A673 (cell line): Measurements from ENCODE around the gene DSTN. TPM values are rescaled to one million over a fixed set of nuclear protein-coding genes. Genes with fewer than 3 reads are reported as not detected.

Experiments used
- BruUV-seq: library from RNA; stranded (reverse); fragments of 400-500 nt; replicated peaks from 2 replicates; lab custom pipeline; 2021; lab: Mats Ljungman, UMichigan
- CTCF ChIA-PET: fragments of 300-600 bp; sonication (Branson Sonifier 250); formaldehyde crosslinking; loops from one replicate; lab custom pipeline; 2022; ENCODE audit warnings: antibody characterized with exemption; lab: Charles Lee
- POLR2A ChIA-PET: fragments of 300-600 bp; sonication (Branson Sonifier 250); formaldehyde crosslinking; loops from one replicate; lab custom pipeline; 2022; ENCODE audit warnings: antibody characterized with exemption; ENCODE audit not compliant: low non-redundant PET; lab: Charles Lee
- DNase-seq: peaks from one replicate; pipeline ENCODE4 v3.0.0-alpha.2; 2015; ENCODE audit warnings: low spot score
- H3K27ac ChIP-seq: fragments of 200-600 bp; sonication (generic); 2 replicates; pipeline ENCODE4 v1.5.1; 2016; ENCODE audit warnings: mixed run types, low read depth, mild to moderate bottlenecking, mixed read lengths, antibody characterized with exemption, low read length; ENCODE audit not compliant: poor library complexity, severe bottlenecking
- H3K27me3 ChIP-seq: fragments of 200-600 bp; sonication (generic); replicated peaks from 2 replicates; pipeline ENCODE4 v1.6.1; 2017; ENCODE audit warnings: mixed run types, low read depth, mild to moderate bottlenecking, mixed read lengths, antibody characterized with exemption, low read length; ENCODE audit not compliant: insufficient read depth, poor library complexity
- H3K36me3 ChIP-seq: fragments of 200-600 bp; sonication (generic); 2 replicates; pipeline ENCODE4 v1.6.1; 2016; ENCODE audit warnings: mixed run types, mild to moderate bottlenecking, mixed read lengths, antibody characterized with exemption, low read length; ENCODE audit not compliant: insufficient read depth, poor library complexity, severe bottlenecking
- H3K4me1 ChIP-seq: fragments of 200-600 bp; sonication (generic); 2 replicates; pipeline ENCODE4 v1.6.1; 2017; ENCODE audit warnings: mixed run types, mild to moderate bottlenecking, mixed read lengths, antibody characterized with exemption, low read length; ENCODE audit not compliant: insufficient read depth, poor library complexity, severe bottlenecking
- H3K4me3 ChIP-seq: fragments of 200-600 bp; sonication (generic); 2 replicates; pipeline ENCODE4 v1.5.1; 2016; ENCODE audit warnings: low read depth, mixed run types, mild to moderate bottlenecking, mixed read lengths, low read length; ENCODE audit not compliant: poor library complexity, severe bottlenecking
- H3K9me3 ChIP-seq: fragments of 200-600 bp; sonication (generic); 2 replicates; pipeline ENCODE4 v1.6.1; 2016; ENCODE audit warnings: mixed run types, low read depth, mild to moderate bottlenecking, mixed read lengths, antibody characterized with exemption, low read length; ENCODE audit not compliant: poor library complexity, severe bottlenecking
- CTCF ChIP-seq: fragments of 300-800, 200-600 bp; sonication (generic); conservative IDR thresholded peaks from 2 replicates; pipeline ENCODE4 v1.5.1; 2017; ENCODE audit warnings: low read depth, mild to moderate bottlenecking, antibody characterized with exemption, low read length, moderate library complexity, mixed read lengths
- EZH2 ChIP-seq: fragments of 200-600 bp; sonication (generic); IDR thresholded peaks from 2 replicates; pipeline ENCODE4 v1.6.1; 2017; ENCODE audit warnings: borderline replicate concordance, low read depth, mild to moderate bottlenecking, mixed read lengths, antibody characterized with exemption, low read length; ENCODE audit not compliant: poor library complexity, severe bottlenecking
- intact Hi-C: fragments of 100-400 bp; cut with micrococcal nuclease; formaldehyde crosslinking; loops from one replicate; pipeline ENCODE4 v1.10.0; 2022; ENCODE audit not compliant: unreplicated experiment
- total RNA-seq: library from RNA; stranded (reverse); gene quantifications from 2 replicates; pipeline ENCODE4 v1.2.3, GENCODE V29; 2021

DSTN gene
- total RNA-seq, 1 experiment from 2014 or later: 159 TPM

DNA sequence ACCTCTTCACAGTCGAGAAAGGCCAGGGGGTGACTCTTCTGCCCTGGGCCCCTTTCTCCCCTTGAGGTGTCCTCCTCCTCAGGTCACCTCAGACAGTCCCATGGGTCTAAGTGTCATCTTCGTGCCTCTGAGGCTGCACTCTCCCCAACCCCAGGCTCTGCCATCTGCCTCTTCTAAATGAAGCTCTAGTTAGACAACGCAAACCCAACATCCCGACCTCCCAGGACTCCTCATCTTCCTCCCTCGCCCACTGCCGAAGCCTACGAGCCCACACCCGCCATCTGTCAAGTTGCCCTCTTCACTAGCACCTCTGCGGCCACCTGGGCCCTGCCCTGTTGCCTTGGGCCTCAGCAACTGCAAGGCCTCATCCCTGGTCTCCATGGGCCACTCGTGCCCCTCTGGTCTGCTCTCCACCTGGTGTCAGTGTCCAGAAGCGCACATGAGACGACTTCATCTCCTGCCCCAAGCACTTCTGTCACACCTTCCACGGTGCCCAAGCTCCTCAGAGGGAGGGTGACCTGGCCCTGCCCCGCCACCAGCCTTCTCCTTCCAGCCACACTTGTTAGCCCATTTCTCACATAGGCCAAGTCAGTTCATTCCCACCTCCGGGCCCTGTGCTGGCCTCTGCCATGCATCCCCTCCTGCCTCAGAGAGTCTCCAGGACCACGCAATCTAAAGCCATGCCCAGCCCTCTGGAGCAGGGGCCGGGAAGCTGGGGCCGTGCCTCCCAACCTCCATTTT is 58.4 kb downstream of the DSTN start:
- Histone ChIP-seq H3K4me3 (no peak overlapping the region), H3K27ac (no peak overlapping the region), H3K9me3 (no peaks in the 10 kb centered on the region), H3K4me1 (no peaks in the 10 kb centered on the region), H3K36me3 (peaks cover 8% of the 10 kb centered on the region), H3K27me3 (no peaks in the 10 kb centered on the region)
- intact Hi-C loops: no loop called here
- DNase-seq: no peak
- no TSS peak for BruUV-seq
- POLR2A ChIA-PET: no interaction called here
- CTCF ChIA-PET: no interaction called here
- TF ChIP-seq CTCF (no peak), EZH2 (no peak)

DNA sequence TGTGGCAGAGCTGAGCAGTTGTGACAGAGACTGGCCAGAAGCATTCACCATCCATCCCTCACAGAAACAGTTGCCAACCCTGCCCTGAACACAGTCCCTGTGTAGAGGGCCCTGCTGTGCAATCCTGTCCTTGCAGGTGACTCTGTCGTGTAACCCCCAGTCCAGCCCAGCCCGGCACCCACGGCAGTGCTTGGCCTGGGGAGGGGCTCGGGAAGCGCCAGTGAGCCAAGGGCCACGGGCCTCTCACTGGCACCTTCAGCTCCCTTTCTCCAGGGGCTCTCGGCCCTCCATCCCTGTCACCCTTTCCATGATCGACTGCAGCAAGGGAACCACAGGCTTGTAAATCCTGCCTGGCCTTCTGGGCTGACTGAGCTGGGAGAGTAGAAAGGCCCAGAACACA is 59.1 kb downstream of the DSTN start:
- no peak overlapping the region for H3K4me3 ChIP-seq
- H3K27ac ChIP-seq: no peak overlapping the region
- no peaks in the 10 kb centered on the region for H3K27me3 ChIP-seq
- no peak for DNase-seq
- intact Hi-C loops: no loop called here
- no peaks in the 10 kb centered on the region for H3K4me1 ChIP-seq
- TF ChIP-seq EZH2: no peak
- TF ChIP-seq CTCF: no peak
- H3K36me3 ChIP-seq: peaks cover 8% of the 10 kb centered on the region
- ChIA-PET CTCF (no interaction called here), POLR2A (no interaction called here)
- no TSS peak for BruUV-seq
- H3K9me3 ChIP-seq: no peaks in the 10 kb centered on the region

- peaks cover 8% of the 10 kb centered on the region for H3K36me3 ChIP-seq
- H3K27ac ChIP-seq: no peak overlapping the region
- ChIA-PET CTCF (no interaction called here), POLR2A (no interaction called here)
- H3K27me3 ChIP-seq: no peaks in the 10 kb centered on the region
- no peak for DNase-seq
- TF ChIP-seq EZH2 (no peak), CTCF (no peak)
- intact Hi-C loops: no loop called here
- no TSS peak for BruUV-seq
- H3K4me1 ChIP-seq: no peaks in the 10 kb centered on the region
- no peaks in the 10 kb centered on the region for H3K9me3 ChIP-seq
- no peak overlapping the region for H3K4me3 ChIP-seq
These were observed 59.8 kb downstream of the DSTN start for GRCh38 chr20:17629678-17630089.
